Effector memory CD4-positive, alpha-beta T cell (primary cell): ENCODE data around the gene DIP2C.
"Not testable (repeated sequence)": the region's sequence is repeated elsewhere in the genome, so short reads cannot be mapped to it uniquely, and the experiment has no call there.

Experiments
- DNase-seq, 3 donors: peaks; one replicate each; pipeline ENCODE4 v3.0.0-alpha.2; 2020
- H3K27ac ChIP-seq: 2 replicates; pipeline ENCODE4 v1.7.0; 2013; ENCODE audit warnings: mild to moderate bottlenecking, low read length, moderate library complexity; ENCODE audit not compliant: insufficient read depth, poor library complexity, severe bottlenecking
- H3K27me3 ChIP-seq: replicated peaks from 2 replicates; pipeline ENCODE4 v1.7.0; 2013; ENCODE audit warnings: mild to moderate bottlenecking, low read length; ENCODE audit not compliant: insufficient read depth, control insufficient read depth, poor library complexity, severe bottlenecking
- H3K36me3 ChIP-seq: 2 replicates; pipeline ENCODE4 v1.7.0; 2013; ENCODE audit warnings: mild to moderate bottlenecking, low read length, moderate library complexity; ENCODE audit not compliant: control insufficient read depth, insufficient read depth
- H3K4me1 ChIP-seq: 2 replicates; pipeline ENCODE4 v1.7.0; 2013; ENCODE audit warnings: low read length, mild to moderate bottlenecking; ENCODE audit not compliant: control insufficient read depth, insufficient read depth, poor library complexity, severe bottlenecking
- H3K4me3 ChIP-seq: 2 replicates; pipeline ENCODE4 v1.7.0; 2013; ENCODE audit warnings: low read length, low read depth, mild to moderate bottlenecking; ENCODE audit not compliant: insufficient read depth, poor library complexity, severe bottlenecking
- H3K9me3 ChIP-seq: 2 replicates; pipeline ENCODE4 v1.7.0; 2013; ENCODE audit warnings: mild to moderate bottlenecking, low read length, moderate library complexity; ENCODE audit not compliant: control insufficient read depth

The DIP2C gene

GRCh38 chr10:310976-311639, 378.4 kb downstream of the DIP2C start:
- Histone ChIP-seq H3K4me1 (no peaks in the 10 kb centered on the region), H3K9me3 (no peaks in the 10 kb centered on the region), H3K36me3 (no peaks in the 10 kb centered on the region), H3K4me3 (no peak overlapping the region), H3K27me3 (no peaks in the 10 kb centered on the region), H3K27ac (no peak overlapping the region)
- DNase-seq: no peak

- H3K4me3 ChIP-seq: no peak overlapping the region
- no peak overlapping the region for H3K27ac ChIP-seq
- no peaks in the 10 kb centered on the region for H3K4me1 ChIP-seq
- H3K36me3 ChIP-seq: no peaks in the 10 kb centered on the region
- H3K27me3 ChIP-seq: no peaks in the 10 kb centered on the region
- no peak for DNase-seq
- H3K9me3 ChIP-seq: no peaks in the 10 kb centered on the region
Observed at GRCh38 chr10:310371-310770, 379.1 kb downstream of the DIP2C start.

GRCh38 chr10:308572-309085, 380.8 kb downstream of the DIP2C start:
- H3K9me3 ChIP-seq: no peaks in the 10 kb centered on the region
- no peaks in the 10 kb centered on the region for H3K4me1 ChIP-seq
- no peak for DNase-seq
- H3K27me3 ChIP-seq: no peaks in the 10 kb centered on the region
- no peak overlapping the region for H3K4me3 ChIP-seq
- no peaks in the 10 kb centered on the region for H3K36me3 ChIP-seq
- H3K27ac ChIP-seq: no peak overlapping the region

GRCh38 chr10:308101-308500, 381.4 kb downstream of the DIP2C start:
- Histone ChIP-seq H3K27ac (no peak overlapping the region), H3K4me3 (no peak overlapping the region), H3K36me3 (no peaks in the 10 kb centered on the region), H3K27me3 (no peaks in the 10 kb centered on the region), H3K4me1 (no peaks in the 10 kb centered on the region), H3K9me3 (no peaks in the 10 kb centered on the region)
- no peak for DNase-seq

GRCh38 chr10:307659-308058, 381.8 kb downstream of the DIP2C start:
- Histone ChIP-seq H3K27me3 (no peaks in the 10 kb centered on the region), H3K27ac (no peak overlapping the region), H3K4me1 (no peaks in the 10 kb centered on the region)

GRCh38 chr10:306675-307185, 382.7 kb downstream of the DIP2C start:
- no peak overlapping the region for H3K27ac ChIP-seq
- no peaks in the 10 kb centered on the region for H3K36me3 ChIP-seq
- no peak overlapping the region for H3K4me3 ChIP-seq
- no peaks in the 10 kb centered on the region for H3K4me1 ChIP-seq
- H3K9me3 ChIP-seq: no peaks in the 10 kb centered on the region
- no peak for DNase-seq
- H3K27me3 ChIP-seq: no peaks in the 10 kb centered on the region

More at GRCh38 chr10:307659-308058, 381.8 kb downstream of the DIP2C start:
- Histone ChIP-seq H3K9me3 (no peaks in the 10 kb centered on the region), H3K4me3 (no peak overlapping the region), H3K36me3 (no peaks in the 10 kb centered on the region)
- DNase-seq: no peak

- no peaks in the 10 kb centered on the region for H3K4me1 ChIP-seq
- no peaks in the 10 kb centered on the region for H3K9me3 ChIP-seq
- H3K27me3 ChIP-seq: no peaks in the 10 kb centered on the region
- H3K27ac ChIP-seq: no peak overlapping the region
- no peak overlapping the region for H3K4me3 ChIP-seq
- no peak for DNase-seq
- H3K36me3 ChIP-seq: no peaks in the 10 kb centered on the region
Observed at GRCh38 chr10:306007-306674, 383.3 kb downstream of the DIP2C start.

GRCh38 chr10:305034-305433, 384.4 kb downstream of the DIP2C start:
- H3K9me3 ChIP-seq: no peaks in the 10 kb centered on the region
- DNase-seq: no peak
- no peaks in the 10 kb centered on the region for H3K36me3 ChIP-seq

GRCh38 chr10:301536-301935, 387.9 kb downstream of the DIP2C start:
- no peak overlapping the region for H3K27ac ChIP-seq
- H3K27me3 ChIP-seq: no peaks in the 10 kb centered on the region
- H3K4me3 ChIP-seq: no peak overlapping the region
- no peak for DNase-seq
- H3K36me3 ChIP-seq: no peaks in the 10 kb centered on the region
- no peaks in the 10 kb centered on the region for H3K4me1 ChIP-seq
- no peaks in the 10 kb centered on the region for H3K9me3 ChIP-seq

More at GRCh38 chr10:305034-305433, 384.4 kb downstream of the DIP2C start:
- H3K4me1 ChIP-seq: no peaks in the 10 kb centered on the region
- H3K4me3 ChIP-seq: no peak overlapping the region
- no peak overlapping the region for H3K27ac ChIP-seq
- no peaks in the 10 kb centered on the region for H3K27me3 ChIP-seq

- H3K27me3 ChIP-seq, H3K27ac ChIP-seq, H3K4me3 ChIP-seq, H3K9me3 ChIP-seq, DNase-seq, H3K4me1 ChIP-seq, H3K36me3 ChIP-seq: not testable (repeated sequence)
Observed at GRCh38 chr10:300580-300979, 388.9 kb downstream of the DIP2C start.
